HL-60 (cell line): ENCODE results near the gene ARHGEF37.

Experiments
- DNase-seq, 2 experiments: peaks; one replicate each; pipeline ENCODE4 v3.0.0-alpha.2; 2010 to 2020; ENCODE audit warnings: low read depth in 1 of 2, low spot score in 1 of 2
- H3K27ac ChIP-seq: fragments of 250-450 bp; sonication (Bioruptor Pico); replicated peaks from 2 replicates; pipeline ENCODE4 v1.5.1; 2020; ENCODE audit warnings: mild to moderate bottlenecking, moderate library complexity
- H3K27me3 ChIP-seq: fragments of 250-450 bp; sonication (Bioruptor Pico); 2 replicates; pipeline ENCODE4 v1.5.1; 2021; ENCODE audit warnings: mild to moderate bottlenecking, moderate library complexity; ENCODE audit not compliant: insufficient read depth, poor library complexity, severe bottlenecking
- H3K4me3 ChIP-seq: replicated peaks from 2 replicates; pipeline ENCODE4 v1.5.1; 2011; ENCODE audit warnings: mild to moderate bottlenecking, control low read depth, low read length; ENCODE audit not compliant: insufficient read depth
- CTCF ChIP-seq: IDR thresholded peaks from one replicate; pipeline ENCODE4 v1.5.1; 2011; ENCODE audit warnings: low read length, control low read depth, inconsistent platforms; ENCODE audit not compliant: insufficient read depth
- GABPA ChIP-seq: IDR thresholded peaks from 2 replicates; pipeline ENCODE4 v1.6.1; 2012; ENCODE audit warnings: low read depth
- POLR2AphosphoS5 ChIP-seq: IDR thresholded peaks from 2 replicates; pipeline ENCODE4 v1.6.1; 2012; ENCODE audit warnings: low read depth
- REST ChIP-seq: IDR thresholded peaks from 2 replicates; pipeline ENCODE4 v1.6.1; 2012; ENCODE audit warnings: low read depth; ENCODE audit not compliant: insufficient replicate concordance
- SPI1 ChIP-seq: IDR thresholded peaks from 2 replicates; pipeline ENCODE4 v1.6.1; 2012; ENCODE audit warnings: low read depth, mild to moderate bottlenecking, borderline replicate concordance

The ARHGEF37 gene

GRCh38 chr5:149680810-149681221 lies 99.5 kb downstream of the ARHGEF37 start:
- no peaks in the 10 kb centered on the region for H3K27me3 ChIP-seq
- TF ChIP-seq SPI1 (peak; percentile 98), CTCF (no peak), GABPA (no peak), REST (no peak), POLR2AphosphoS5 (peak; percentile 18; the same call in 1 of the 2 replicates)
- H3K4me3 ChIP-seq = no peak overlapping the region
- H3K27ac ChIP-seq = peak overlapping the region; percentile 59
- DNase-seq = peak in 1 of 2 experiments; percentile 89

GRCh38 chr5:149681252-149681651 lies 100.0 kb downstream of the ARHGEF37 start:
- TF ChIP-seq POLR2AphosphoS5 (no peak), CTCF (no peak), SPI1 (no peak), GABPA (no peak), REST (no peak)
- H3K27ac ChIP-seq = peak overlapping the region; percentile 59
- H3K27me3 ChIP-seq = no peaks in the 10 kb centered on the region
- no peak for DNase-seq
- H3K4me3 ChIP-seq = no peak overlapping the region

GRCh38 chr5:149681922-149682321 lies 100.6 kb downstream of the ARHGEF37 start:
- no peaks in the 10 kb centered on the region for H3K27me3 ChIP-seq
- TF ChIP-seq SPI1 (no peak), REST (no peak), GABPA (no peak), POLR2AphosphoS5 (no peak), CTCF (no peak)
- no peak overlapping the region for H3K4me3 ChIP-seq
- DNase-seq = no peak
- peak overlapping the region; percentile 59 for H3K27ac ChIP-seq
